Panc1 (cell line): ENCODE results near the gene PRKAG2. TPM values are rescaled to one million over a fixed set of nuclear protein-coding genes. Genes with fewer than 3 reads are reported as not detected.

Experiments used
- ATAC-seq: fragments of 200-7000 bp; cut with Tn5 transposase; 2 replicates; pipeline ENCODE4 v1.9.1; 2020; ENCODE audit warnings: mild to moderate bottlenecking, moderate library complexity
- BruUV-seq: library from RNA; stranded (reverse); fragments of 400-500 nt; replicated peaks from 2 replicates; lab custom pipeline; 2021; lab: Mats Ljungman, UMichigan
- CTCF ChIA-PET: fragments of 300-600 bp; sonication (Branson Sonifier 250); formaldehyde crosslinking; loops from one replicate; lab custom pipeline; 2022; ENCODE audit warnings: antibody characterized with exemption; lab: Charles Lee
- POLR2A ChIA-PET: fragments of 300-600 bp; sonication (Branson Sonifier 250); formaldehyde crosslinking; loops from one replicate; lab custom pipeline; 2022; ENCODE audit warnings: antibody characterized with exemption; lab: Charles Lee
- DNase-seq: peaks from one replicate; pipeline ENCODE4 v3.0.0-alpha.2; 2010; ENCODE audit warnings: low read depth, low spot score
- H3K27ac ChIP-seq: 2 replicates; pipeline ENCODE4 v1.5.1; 2011; ENCODE audit warnings: mild to moderate bottlenecking, low read length, inconsistent platforms
- H3K27me3 ChIP-seq: fragments of 200-500 bp; sonication (Bioruptor generic); 2 replicates; pipeline ENCODE4 v1.6.0; 2014; ENCODE audit warnings: low read length, inconsistent platforms; ENCODE audit not compliant: control insufficient read depth, insufficient read depth
- H3K36me3 ChIP-seq: fragments of 200-500 bp; sonication (Bioruptor generic); 2 replicates; pipeline ENCODE4 v1.5.1; 2014; ENCODE audit warnings: inconsistent platforms, mild to moderate bottlenecking, low read length, moderate library complexity; ENCODE audit not compliant: control insufficient read depth, insufficient read depth
- H3K4me1 ChIP-seq: 2 replicates; pipeline ENCODE4 v1.5.1; 2011; ENCODE audit warnings: inconsistent platforms, mild to moderate bottlenecking, low read length, moderate library complexity; ENCODE audit not compliant: control insufficient read depth, insufficient read depth
- H3K4me3 ChIP-seq, 2 experiments: 2 replicates each; pipeline ENCODE4 v1.5.1; 2011 to 2012; ENCODE audit warnings: low read depth in 2 of 2, low read length in 2 of 2, mild to moderate bottlenecking in 2 of 2, inconsistent platforms in 1 of 2, moderate library complexity in 1 of 2
- H3K9me3 ChIP-seq: fragments of 200-500 bp; sonication (Bioruptor generic); 2 replicates; pipeline ENCODE4 v1.5.1; 2014; ENCODE audit warnings: low read depth, mild to moderate bottlenecking, inconsistent platforms, low read length, moderate library complexity; ENCODE audit not compliant: control insufficient read depth, insufficient read depth
- CTCF ChIP-seq: fragments of 450-650 bp; IDR thresholded peaks from 2 replicates; pipeline ENCODE4 v1.5.1; 2017; ENCODE audit warnings: mild to moderate bottlenecking
- POLR2AphosphoS5 ChIP-seq: IDR thresholded peaks from 2 replicates; pipeline ENCODE4 v1.6.1; 2012; ENCODE audit warnings: mild to moderate bottlenecking, low read depth, low read length, moderate library complexity
- SIN3A ChIP-seq: IDR thresholded peaks from 2 replicates; pipeline ENCODE4 v1.6.1; 2012; ENCODE audit warnings: low read depth, mild to moderate bottlenecking, low read length, moderate library complexity, borderline replicate concordance; ENCODE audit not compliant: insufficient read depth
- TCF7L2 ChIP-seq: IDR thresholded peaks from 2 replicates; pipeline ENCODE4 v1.6.1; 2011; ENCODE audit warnings: mild to moderate bottlenecking, low read depth, low read length, inconsistent platforms
- in situ Hi-C: cut with HindIII; loops from 2 replicates; pipeline ENCODE4 v1.10.0; 2016; ENCODE audit warnings: low sequenced_read_pairs, low pct_unique_long_range_greater_than_20kb
- intact Hi-C: fragments of 100-400 bp; cut with micrococcal nuclease; formaldehyde crosslinking; loops from one replicate; pipeline ENCODE4 v1.10.0; 2022; ENCODE audit not compliant: unreplicated experiment
- total RNA-seq: library from RNA; stranded (reverse); gene quantifications from one replicate; pipeline ENCODE4 v1.2.1, GENCODE V29; 2021; ENCODE audit not compliant: unreplicated experiment
- TF ChIP-seq, protein P1 (sequence below), 2 experiments: IDR thresholded peaks; 2 replicates each; pipeline ENCODE4 v1.6.1; 2011 to 2012; ENCODE audit warnings: low read depth in 2 of 2, control low read depth in 1 of 2, low read length in 1 of 2, mild to moderate bottlenecking in 1 of 2, moderate library complexity in 1 of 2; ENCODE audit not compliant: insufficient read depth in 1 of 2

PRKAG2 gene
- total RNA-seq, 1 experiment from 2014 or later = 71.6 TPM

- intact Hi-C loops = no loop called here
- DNase-seq = no peak
- no peaks in the 10 kb centered on the region for H3K9me3 ChIP-seq
- TF ChIP-seq, protein P1, sequence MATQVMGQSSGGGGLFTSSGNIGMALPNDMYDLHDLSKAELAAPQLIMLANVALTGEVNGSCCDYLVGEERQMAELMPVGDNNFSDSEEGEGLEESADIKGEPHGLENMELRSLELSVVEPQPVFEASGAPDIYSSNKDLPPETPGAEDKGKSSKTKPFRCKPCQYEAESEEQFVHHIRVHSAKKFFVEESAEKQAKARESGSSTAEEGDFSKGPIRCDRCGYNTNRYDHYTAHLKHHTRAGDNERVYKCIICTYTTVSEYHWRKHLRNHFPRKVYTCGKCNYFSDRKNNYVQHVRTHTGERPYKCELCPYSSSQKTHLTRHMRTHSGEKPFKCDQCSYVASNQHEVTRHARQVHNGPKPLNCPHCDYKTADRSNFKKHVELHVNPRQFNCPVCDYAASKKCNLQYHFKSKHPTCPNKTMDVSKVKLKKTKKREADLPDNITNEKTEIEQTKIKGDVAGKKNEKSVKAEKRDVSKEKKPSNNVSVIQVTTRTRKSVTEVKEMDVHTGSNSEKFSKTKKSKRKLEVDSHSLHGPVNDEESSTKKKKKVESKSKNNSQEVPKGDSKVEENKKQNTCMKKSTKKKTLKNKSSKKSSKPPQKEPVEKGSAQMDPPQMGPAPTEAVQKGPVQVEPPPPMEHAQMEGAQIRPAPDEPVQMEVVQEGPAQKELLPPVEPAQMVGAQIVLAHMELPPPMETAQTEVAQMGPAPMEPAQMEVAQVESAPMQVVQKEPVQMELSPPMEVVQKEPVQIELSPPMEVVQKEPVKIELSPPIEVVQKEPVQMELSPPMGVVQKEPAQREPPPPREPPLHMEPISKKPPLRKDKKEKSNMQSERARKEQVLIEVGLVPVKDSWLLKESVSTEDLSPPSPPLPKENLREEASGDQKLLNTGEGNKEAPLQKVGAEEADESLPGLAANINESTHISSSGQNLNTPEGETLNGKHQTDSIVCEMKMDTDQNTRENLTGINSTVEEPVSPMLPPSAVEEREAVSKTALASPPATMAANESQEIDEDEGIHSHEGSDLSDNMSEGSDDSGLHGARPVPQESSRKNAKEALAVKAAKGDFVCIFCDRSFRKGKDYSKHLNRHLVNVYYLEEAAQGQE (IDR thresholded peaks at IDR 0.05; ENCODE audit: insufficient read depth in 1 of 2, low read depth in 2 of 2, low read length in 1 of 2) = no peak
- no peak for TF ChIP-seq CTCF
- no peak for TF ChIP-seq POLR2AphosphoS5
- TF ChIP-seq TCF7L2 = no peak
- no peak for TF ChIP-seq SIN3A
- in situ Hi-C loops = no loop called here
- H3K27ac ChIP-seq = no peak overlapping the region
- no TSS peak for BruUV-seq
- H3K4me3 ChIP-seq = no peak overlapping the region; a peak in 1 of 4 replicates
- ChIA-PET POLR2A (no interaction called here), CTCF (no interaction called here)
- H3K4me1 ChIP-seq = peaks cover 15% of the 10 kb centered on the region
- no peaks in the 10 kb centered on the region for H3K36me3 ChIP-seq
- no peak for ATAC-seq
- no peaks in the 10 kb centered on the region for H3K27me3 ChIP-seq
These were observed 25.1 kb downstream of the PRKAG2 start for GRCh38 chr7:151851782-151852181.

- Histone ChIP-seq H3K9me3 (no peaks in the 10 kb centered on the region), H3K4me1 (peaks cover 15% of the 10 kb centered on the region), H3K27me3 (no peaks in the 10 kb centered on the region), H3K27ac (no peak overlapping the region), H3K36me3 (no peaks in the 10 kb centered on the region), H3K4me3 (no peak overlapping the region; a peak in 1 of 4 replicates)
- no TSS peak for BruUV-seq
- ATAC-seq (no peak), DNase-seq (no peak)
- ChIA-PET POLR2A (no interaction called here), CTCF (no interaction called here)
- no peak for TF ChIP-seq POLR2AphosphoS5
- TF ChIP-seq CTCF = no peak
- TF ChIP-seq SIN3A = no peak
- TF ChIP-seq, protein P1 (IDR thresholded peaks at IDR 0.05; ENCODE audit: insufficient read depth in 1 of 2, low read depth in 2 of 2, low read length in 1 of 2) = no peak
- intact Hi-C loops (no loop called here), in situ Hi-C loops (no loop called here)
These were observed 25.7 kb downstream of the PRKAG2 start for GRCh38 chr7:151851145-151851751.
